H1 (cell line): ENCODE measurements around the gene AP3M1. TPM values are rescaled to one million over a fixed set of nuclear protein-coding genes. Genes with fewer than 3 reads are reported as not detected.

Experiments used
- CREB1 ChIP-seq: IDR thresholded peaks from 2 replicates; pipeline ENCODE4 v1.6.1; 2012; ENCODE audit warnings: inconsistent platforms
- NANOG ChIP-seq: IDR thresholded peaks from 2 replicates; pipeline ENCODE4 v1.6.1; 2011; ENCODE audit warnings: low read length, low read depth, mild to moderate bottlenecking, inconsistent platforms; ENCODE audit not compliant: insufficient read depth, poor library complexity, severe bottlenecking
- POLR2AphosphoS5 ChIP-seq: IDR thresholded peaks from 2 replicates; pipeline ENCODE4 v1.6.1; 2011; ENCODE audit warnings: low read depth, low read length
- TBP ChIP-seq: IDR thresholded peaks from 2 replicates; pipeline ENCODE4 v1.6.1; 2011; ENCODE audit warnings: low read depth, low read length, improper control_type of control experiment
- polyA plus RNA-seq, 7 experiments: library from polyadenylated mRNA; depleted of rRNA in 3 of 7; stranded (reverse) in 5 of 7; unstranded in 2 of 7; fragments of >200 nt in 5 of 7; fragments of 200-250 nt in 2 of 7; gene quantifications; 1 replicate in 5 of 7; 2 replicates in 1 of 7; 4 replicates in 1 of 7; pipeline versions ENCODE4 v1.2.1 to v1.2.3, GENCODE V29; 2011 to 2013; ENCODE audit warnings: missing spikeins in 2 of 7, mixed read lengths in 2 of 7
- total RNA-seq: library from RNA; stranded (reverse); fragmentation: NEBNext Ultra II Directional; extraction: Animal tissue kit (Norgen Biotek cat#: 25700); gene quantifications from 2 replicates; pipeline ENCODE4 v1.2.1, GENCODE V29; 2021
- TF ChIP-seq, protein P1 (sequence below): fragments of 300-600 bp; sonication (generic); IDR thresholded peaks from 2 replicates; pipeline ENCODE4 v1.7.1; 2012; ENCODE audit warnings: low read length, moderate library complexity, mild to moderate bottlenecking, inconsistent platforms; ENCODE audit not compliant: insufficient replicate concordance
- TF ChIP-seq, protein P2 (sequence below), 3 experiments: IDR thresholded peaks; 1 replicate in 2 of 3; 2 replicates in 1 of 3; pipeline versions ENCODE4 v1.5.1 to v1.6.1; 2011; ENCODE audit warnings: low read length in 3 of 3, mild to moderate bottlenecking in 3 of 3, inconsistent platforms in 2 of 3, low read depth in 1 of 3, moderate library complexity in 1 of 3; ENCODE audit not compliant: insufficient read depth in 1 of 3; ENCODE audit errors: control extremely low read depth in 1 of 3
- TF ChIP-seq, protein P3 (sequence below): IDR thresholded peaks from 2 replicates; pipeline ENCODE4 v1.6.1; 2012; ENCODE audit warnings: low read length, inconsistent platforms

AP3M1 gene
- total and polyA plus RNA-seq, 2 of the 8 experiments (the other 6 are each of a cell fraction or from before 2014, with no cell fraction given): 23.9 to 38.9 TPM

DNA sequence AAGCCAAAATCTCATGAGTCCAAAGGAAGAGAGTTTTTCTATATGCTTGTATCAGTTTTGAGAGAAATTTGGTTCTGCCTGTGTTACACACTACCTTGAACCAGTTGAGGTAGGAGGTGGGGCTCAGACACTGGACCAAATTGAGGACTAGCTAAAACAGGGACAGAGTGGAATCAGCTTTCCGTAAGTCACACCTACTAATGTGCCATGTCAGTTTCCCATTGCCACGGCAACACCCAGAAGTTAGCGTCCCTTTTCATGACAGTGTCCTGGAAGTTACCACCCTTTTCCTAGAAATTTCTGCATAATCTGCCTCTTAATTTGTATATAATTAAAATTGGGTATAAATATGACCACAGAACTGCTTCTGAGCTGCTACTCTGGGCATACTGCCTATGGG lies 9.4 kb upstream of the AP3M1 start (continued):
- TF ChIP-seq, protein P1, sequence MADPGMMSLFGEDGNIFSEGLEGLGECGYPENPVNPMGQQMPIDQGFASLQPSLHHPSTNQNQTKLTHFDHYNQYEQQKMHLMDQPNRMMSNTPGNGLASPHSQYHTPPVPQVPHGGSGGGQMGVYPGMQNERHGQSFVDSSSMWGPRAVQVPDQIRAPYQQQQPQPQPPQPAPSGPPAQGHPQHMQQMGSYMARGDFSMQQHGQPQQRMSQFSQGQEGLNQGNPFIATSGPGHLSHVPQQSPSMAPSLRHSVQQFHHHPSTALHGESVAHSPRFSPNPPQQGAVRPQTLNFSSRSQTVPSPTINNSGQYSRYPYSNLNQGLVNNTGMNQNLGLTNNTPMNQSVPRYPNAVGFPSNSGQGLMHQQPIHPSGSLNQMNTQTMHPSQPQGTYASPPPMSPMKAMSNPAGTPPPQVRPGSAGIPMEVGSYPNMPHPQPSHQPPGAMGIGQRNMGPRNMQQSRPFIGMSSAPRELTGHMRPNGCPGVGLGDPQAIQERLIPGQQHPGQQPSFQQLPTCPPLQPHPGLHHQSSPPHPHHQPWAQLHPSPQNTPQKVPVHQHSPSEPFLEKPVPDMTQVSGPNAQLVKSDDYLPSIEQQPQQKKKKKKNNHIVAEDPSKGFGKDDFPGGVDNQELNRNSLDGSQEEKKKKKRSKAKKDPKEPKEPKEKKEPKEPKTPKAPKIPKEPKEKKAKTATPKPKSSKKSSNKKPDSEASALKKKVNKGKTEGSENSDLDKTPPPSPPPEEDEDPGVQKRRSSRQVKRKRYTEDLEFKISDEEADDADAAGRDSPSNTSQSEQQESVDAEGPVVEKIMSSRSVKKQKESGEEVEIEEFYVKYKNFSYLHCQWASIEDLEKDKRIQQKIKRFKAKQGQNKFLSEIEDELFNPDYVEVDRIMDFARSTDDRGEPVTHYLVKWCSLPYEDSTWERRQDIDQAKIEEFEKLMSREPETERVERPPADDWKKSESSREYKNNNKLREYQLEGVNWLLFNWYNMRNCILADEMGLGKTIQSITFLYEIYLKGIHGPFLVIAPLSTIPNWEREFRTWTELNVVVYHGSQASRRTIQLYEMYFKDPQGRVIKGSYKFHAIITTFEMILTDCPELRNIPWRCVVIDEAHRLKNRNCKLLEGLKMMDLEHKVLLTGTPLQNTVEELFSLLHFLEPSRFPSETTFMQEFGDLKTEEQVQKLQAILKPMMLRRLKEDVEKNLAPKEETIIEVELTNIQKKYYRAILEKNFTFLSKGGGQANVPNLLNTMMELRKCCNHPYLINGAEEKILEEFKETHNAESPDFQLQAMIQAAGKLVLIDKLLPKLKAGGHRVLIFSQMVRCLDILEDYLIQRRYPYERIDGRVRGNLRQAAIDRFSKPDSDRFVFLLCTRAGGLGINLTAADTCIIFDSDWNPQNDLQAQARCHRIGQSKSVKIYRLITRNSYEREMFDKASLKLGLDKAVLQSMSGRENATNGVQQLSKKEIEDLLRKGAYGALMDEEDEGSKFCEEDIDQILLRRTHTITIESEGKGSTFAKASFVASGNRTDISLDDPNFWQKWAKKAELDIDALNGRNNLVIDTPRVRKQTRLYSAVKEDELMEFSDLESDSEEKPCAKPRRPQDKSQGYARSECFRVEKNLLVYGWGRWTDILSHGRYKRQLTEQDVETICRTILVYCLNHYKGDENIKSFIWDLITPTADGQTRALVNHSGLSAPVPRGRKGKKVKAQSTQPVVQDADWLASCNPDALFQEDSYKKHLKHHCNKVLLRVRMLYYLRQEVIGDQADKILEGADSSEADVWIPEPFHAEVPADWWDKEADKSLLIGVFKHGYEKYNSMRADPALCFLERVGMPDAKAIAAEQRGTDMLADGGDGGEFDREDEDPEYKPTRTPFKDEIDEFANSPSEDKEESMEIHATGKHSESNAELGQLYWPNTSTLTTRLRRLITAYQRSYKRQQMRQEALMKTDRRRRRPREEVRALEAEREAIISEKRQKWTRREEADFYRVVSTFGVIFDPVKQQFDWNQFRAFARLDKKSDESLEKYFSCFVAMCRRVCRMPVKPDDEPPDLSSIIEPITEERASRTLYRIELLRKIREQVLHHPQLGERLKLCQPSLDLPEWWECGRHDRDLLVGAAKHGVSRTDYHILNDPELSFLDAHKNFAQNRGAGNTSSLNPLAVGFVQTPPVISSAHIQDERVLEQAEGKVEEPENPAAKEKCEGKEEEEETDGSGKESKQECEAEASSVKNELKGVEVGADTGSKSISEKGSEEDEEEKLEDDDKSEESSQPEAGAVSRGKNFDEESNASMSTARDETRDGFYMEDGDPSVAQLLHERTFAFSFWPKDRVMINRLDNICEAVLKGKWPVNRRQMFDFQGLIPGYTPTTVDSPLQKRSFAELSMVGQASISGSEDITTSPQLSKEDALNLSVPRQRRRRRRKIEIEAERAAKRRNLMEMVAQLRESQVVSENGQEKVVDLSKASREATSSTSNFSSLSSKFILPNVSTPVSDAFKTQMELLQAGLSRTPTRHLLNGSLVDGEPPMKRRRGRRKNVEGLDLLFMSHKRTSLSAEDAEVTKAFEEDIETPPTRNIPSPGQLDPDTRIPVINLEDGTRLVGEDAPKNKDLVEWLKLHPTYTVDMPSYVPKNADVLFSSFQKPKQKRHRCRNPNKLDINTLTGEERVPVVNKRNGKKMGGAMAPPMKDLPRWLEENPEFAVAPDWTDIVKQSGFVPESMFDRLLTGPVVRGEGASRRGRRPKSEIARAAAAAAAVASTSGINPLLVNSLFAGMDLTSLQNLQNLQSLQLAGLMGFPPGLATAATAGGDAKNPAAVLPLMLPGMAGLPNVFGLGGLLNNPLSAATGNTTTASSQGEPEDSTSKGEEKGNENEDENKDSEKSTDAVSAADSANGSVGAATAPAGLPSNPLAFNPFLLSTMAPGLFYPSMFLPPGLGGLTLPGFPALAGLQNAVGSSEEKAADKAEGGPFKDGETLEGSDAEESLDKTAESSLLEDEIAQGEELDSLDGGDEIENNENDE: no peak
- TF ChIP-seq TBP (no peak), NANOG (no peak), CREB1 (no peak), POLR2AphosphoS5 (no peak)
- TF ChIP-seq, protein P2, sequence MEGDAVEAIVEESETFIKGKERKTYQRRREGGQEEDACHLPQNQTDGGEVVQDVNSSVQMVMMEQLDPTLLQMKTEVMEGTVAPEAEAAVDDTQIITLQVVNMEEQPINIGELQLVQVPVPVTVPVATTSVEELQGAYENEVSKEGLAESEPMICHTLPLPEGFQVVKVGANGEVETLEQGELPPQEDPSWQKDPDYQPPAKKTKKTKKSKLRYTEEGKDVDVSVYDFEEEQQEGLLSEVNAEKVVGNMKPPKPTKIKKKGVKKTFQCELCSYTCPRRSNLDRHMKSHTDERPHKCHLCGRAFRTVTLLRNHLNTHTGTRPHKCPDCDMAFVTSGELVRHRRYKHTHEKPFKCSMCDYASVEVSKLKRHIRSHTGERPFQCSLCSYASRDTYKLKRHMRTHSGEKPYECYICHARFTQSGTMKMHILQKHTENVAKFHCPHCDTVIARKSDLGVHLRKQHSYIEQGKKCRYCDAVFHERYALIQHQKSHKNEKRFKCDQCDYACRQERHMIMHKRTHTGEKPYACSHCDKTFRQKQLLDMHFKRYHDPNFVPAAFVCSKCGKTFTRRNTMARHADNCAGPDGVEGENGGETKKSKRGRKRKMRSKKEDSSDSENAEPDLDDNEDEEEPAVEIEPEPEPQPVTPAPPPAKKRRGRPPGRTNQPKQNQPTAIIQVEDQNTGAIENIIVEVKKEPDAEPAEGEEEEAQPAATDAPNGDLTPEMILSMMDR (IDR thresholded peaks at IDR 0.05; ENCODE audit: control extremely low read depth in 1 of 3, insufficient read depth in 1 of 3, low read depth in 1 of 3, low read length in 3 of 3): no peak
- TF ChIP-seq, protein P3, sequence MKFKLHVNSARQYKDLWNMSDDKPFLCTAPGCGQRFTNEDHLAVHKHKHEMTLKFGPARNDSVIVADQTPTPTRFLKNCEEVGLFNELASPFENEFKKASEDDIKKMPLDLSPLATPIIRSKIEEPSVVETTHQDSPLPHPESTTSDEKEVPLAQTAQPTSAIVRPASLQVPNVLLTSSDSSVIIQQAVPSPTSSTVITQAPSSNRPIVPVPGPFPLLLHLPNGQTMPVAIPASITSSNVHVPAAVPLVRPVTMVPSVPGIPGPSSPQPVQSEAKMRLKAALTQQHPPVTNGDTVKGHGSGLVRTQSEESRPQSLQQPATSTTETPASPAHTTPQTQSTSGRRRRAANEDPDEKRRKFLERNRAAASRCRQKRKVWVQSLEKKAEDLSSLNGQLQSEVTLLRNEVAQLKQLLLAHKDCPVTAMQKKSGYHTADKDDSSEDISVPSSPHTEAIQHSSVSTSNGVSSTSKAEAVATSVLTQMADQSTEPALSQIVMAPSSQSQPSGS: no peak
